Activated CD4-positive, CD25-positive, alpha-beta regulatory T cell treated with anti-CD3 and anti-CD28 coated beads, Interleukin-2, amount 50 U/mL, for 72 hours (primary cell): ENCODE results near the gene MICALL2.
"Not testable (repeated sequence)": the region's sequence is repeated elsewhere in the genome, so short reads cannot be mapped to it uniquely, and the experiment has no call there.

Experiments
- DNase-seq: peaks from one replicate; pipeline ENCODE4 v3.0.0; 2021

MICALL2 gene

GRCh38 chr7:1447112-1447511 lies 12.2 kb downstream of the MICALL2 start:
- DNase-seq, result no peak

- DNase-seq, result no peak
Measured at GRCh38 chr7:1446620-1447032, 12.6 kb downstream of the MICALL2 start.

- DNase-seq, result not testable (repeated sequence)
Measured at GRCh38 chr7:1446026-1446425, 13.2 kb downstream of the MICALL2 start.

GRCh38 chr7:1445341-1445740 lies 13.9 kb downstream of the MICALL2 start:
- DNase-seq, result no peak

- no peak for DNase-seq
Measured at GRCh38 chr7:1444925-1445322, 14.3 kb downstream of the MICALL2 start.

GRCh38 chr7:1444214-1444924 lies 14.9 kb downstream of the MICALL2 start:
- no peak for DNase-seq

- not testable (repeated sequence) for DNase-seq
Measured at GRCh38 chr7:1443587-1444200, 15.6 kb downstream of the MICALL2 start.

GRCh38 chr7:1442355-1443124 lies 16.7 kb downstream of the MICALL2 start:
- DNase-seq, result no peak

- DNase-seq, result no peak
Measured at GRCh38 chr7:1441615-1442354, 17.5 kb downstream of the MICALL2 start.

GRCh38 chr7:1440620-1441019 lies 18.6 kb downstream of the MICALL2 start:
- DNase-seq, result no peak

GRCh38 chr7:1439373-1440363 lies 19.6 kb downstream of the MICALL2 start:
- DNase-seq, result no peak

- no peak for DNase-seq
Measured at GRCh38 chr7:1438821-1439220, 20.4 kb downstream of the MICALL2 start.

GRCh38 chr7:1438208-1438607 lies 21.1 kb downstream of the MICALL2 start:
- DNase-seq, result no peak

GRCh38 chr7:1437155-1437880 lies 22.0 kb downstream of the MICALL2 start:
- no peak for DNase-seq

- DNase-seq, result no peak
Measured at GRCh38 chr7:1436608-1437007, 22.7 kb downstream of the MICALL2 start.

GRCh38 chr7:1434891-1435670 lies 24.2 kb downstream of the MICALL2 start:
- DNase-seq, result no peak

GRCh38 chr7:1434165-1434718 lies 25.0 kb downstream of the MICALL2 start:
- no peak for DNase-seq

GRCh38 chr7:1433128-1433920 lies 25.9 kb downstream of the MICALL2 start:
- no peak for DNase-seq

- peak; percentile 87 for DNase-seq
Measured at GRCh38 chr7:1432411-1433082, 26.7 kb downstream of the MICALL2 start.
